Pancreas (tissue), 10 donors: ENCODE measurements around the gene MOCOS. TPM values are rescaled to one million over a fixed set of nuclear protein-coding genes. Genes with fewer than 3 reads are reported as not detected.
"Not testable (repeated sequence)": the region's sequence is repeated elsewhere in the genome, so short reads cannot be mapped to it uniquely, and the experiment has no call there.

Source experiments
- ATAC-seq, 4 donors: fragments of 200-7000 bp; cut with Tn5 transposase; one replicate each; pipeline versions ENCODE4 v1.8.0 to v1.9.1; 2020; ENCODE audit warnings: mild to moderate bottlenecking in 4 of 4, moderate library complexity in 4 of 4
- DNase-seq, 6 donors: peaks; one replicate each; pipeline ENCODE4 v3.0.0-alpha.2; 2020
- FAIRE-seq: peaks from 2 replicates; lab custom pipeline; 2012; peaks lifted over from hg19 to GRCh38; lab: Jason Lieb, UNC
- H3K27ac ChIP-seq, 4 donors: fragments of 200-600 bp; sonication (generic); 1 replicate in 3 of 4; 2 replicates in 1 of 4; pipeline versions ENCODE4 v1.5.0 to v1.8.0; 2020
- H3K27me3 ChIP-seq, 4 donors: fragments of 200-600 bp; one replicate each; pipeline ENCODE4 v1.8.0; 2021
- H3K36me3 ChIP-seq, 3 donors: fragments of 200-600 bp; sonication (generic) in 1 of 3; one replicate each; pipeline versions ENCODE4 v1.5.0 to v1.8.0; 2020 to 2021
- H3K4me1 ChIP-seq, 3 donors: fragments of 200-600 bp; one replicate each; pipeline ENCODE4 v1.8.0; 2021
- H3K4me3 ChIP-seq, 4 donors: fragments of 200-600 bp; sonication (generic) in 2 of 4; one replicate each; pipeline versions ENCODE4 v1.5.0 to v1.8.0; 2020 to 2021
- H3K9me3 ChIP-seq, 4 donors: fragments of 200-600 bp; one replicate each; pipeline ENCODE4 v1.8.0; 2021
- CTCF ChIP-seq, 4 donors: fragments of 200-600 bp; sonication (generic) in 3 of 4; IDR thresholded peaks; one replicate each; pipeline versions ENCODE4 v1.5.0 to v1.8.0; 2021; ENCODE audit warnings: antibody characterized with exemption in 4 of 4
- WGBS, 2 donors: extraction: QIAGEN DNeasy Blood & Tissue Kit; methylation state at CpG; one replicate each; pipeline ENCODE4 v1.1.7; 2013; 5-methylcytosine and 5-hydroxymethylcytosine counted together
- intact Hi-C, 3 donors: fragments of 100-400 bp; cut with DNase I; formaldehyde crosslinking; loops; one replicate each; pipeline versions ENCODE4 v1.11.1 to v1.14.2; 2022
- polyA plus RNA-seq, 2 donors: library from polyadenylated mRNA; stranded (reverse); fragments of 200-250 nt; gene quantifications; one replicate each; pipeline ENCODE4 v1.2.3, GENCODE V29; 2013
- total RNA-seq, 6 donors: library from RNA; stranded (reverse); fragmentation: NEBNext Ultra II Directional in 4 of 6; extraction: Animal tissue kit (Norgen Biotek cat#: 25700) in 4 of 6; gene quantifications; one replicate each; pipeline versions ENCODE4 v1.2.1 to v1.2.4, GENCODE V29; 2021 to 2023
- donor health status: healthy with polysubstance abuse.
- donor health status: DM: no; HTN: no; CAD: no; lungs with moderate emphysema.
- donor health status: DM: no; HTN: no; CAD: no.
- donor health status: control.
- donor health status: control.
- donor health status: Bipolar disorder and iron deficiency.
- donor health status: DM: yes; HTN: yes; CAD: no.
- donor health status: DM: no; HTN: no; CAD: no.
- donor health status: DM: no; HTN: no; CAD: no.
- donor health status: DM: yes; HTN: yes; CAD: no.

The MOCOS gene
- total and polyA plus RNA-seq, 8 donors: 0.49 to 1.6 (median 0.92) TPM

GRCh38 chr18:36200354-36200771 lies 13.1 kb downstream of the MOCOS start:
- no peaks in the 10 kb centered on the region for H3K27me3 ChIP-seq
- H3K4me3 ChIP-seq: no peak overlapping the region
- no peaks in the 10 kb centered on the region for H3K4me1 ChIP-seq
- H3K36me3 ChIP-seq: no peaks in the 10 kb centered on the region
- DNase-seq (no peak), ATAC-seq (no peak), FAIRE-seq (no peak)
- no peak for TF ChIP-seq CTCF (IDR thresholded peaks at IDR 0.05)
- H3K27ac ChIP-seq: no peak overlapping the region
- H3K9me3 ChIP-seq: no peaks in the 10 kb centered on the region
- intact Hi-C loops: no loop called here

GRCh38 chr18:36201765-36202164 lies 14.5 kb downstream of the MOCOS start:
- WGBS, 2 donors: 97 to 98% methylated on average over 2 of the region's 2 CpGs
- TF ChIP-seq CTCF (IDR thresholded peaks at IDR 0.05): no peak
- DNase-seq (no peak), ATAC-seq (no peak), FAIRE-seq (no peak)
- H3K4me3 ChIP-seq: no peak overlapping the region
- intact Hi-C loops: no loop called here
- no peak overlapping the region for H3K27ac ChIP-seq
- no peaks in the 10 kb centered on the region for H3K9me3 ChIP-seq
- H3K36me3 ChIP-seq: no peaks in the 10 kb centered on the region
- H3K27me3 ChIP-seq: no peaks in the 10 kb centered on the region
- H3K4me1 ChIP-seq: no peaks in the 10 kb centered on the region

GRCh38 chr18:36203360-36203895 lies 16.1 kb downstream of the MOCOS start:
- Histone ChIP-seq H3K4me3 (no peak overlapping the region), H3K9me3 (no peaks in the 10 kb centered on the region), H3K27me3 (no peaks in the 10 kb centered on the region), H3K36me3 (no peaks in the 10 kb centered on the region), H3K4me1 (no peaks in the 10 kb centered on the region), H3K27ac (no peak overlapping the region)
- ATAC-seq (no peak), FAIRE-seq (no peak), DNase-seq (no peak)
- TF ChIP-seq CTCF (IDR thresholded peaks at IDR 0.05): no peak
- 75 to 76% methylated on average over 7 of the region's 7 CpGs for WGBS, 2 donors
- intact Hi-C loops: no loop called here

- no peak for TF ChIP-seq CTCF (IDR thresholded peaks at IDR 0.05)
- no peaks in the 10 kb centered on the region for H3K9me3 ChIP-seq
- 82 to 90% methylated on average over 4 of the region's 4 CpGs for WGBS, 2 donors
- FAIRE-seq: no peak
- H3K4me1 ChIP-seq: no peaks in the 10 kb centered on the region
- no peak for DNase-seq
- ATAC-seq: no peak
- H3K27ac ChIP-seq: no peak overlapping the region
- H3K36me3 ChIP-seq: no peaks in the 10 kb centered on the region
- no peaks in the 10 kb centered on the region for H3K27me3 ChIP-seq
- no peak overlapping the region for H3K4me3 ChIP-seq
- intact Hi-C loops: no loop called here
These were observed 17.9 kb downstream of the MOCOS start for GRCh38 chr18:36205166-36205565.

GRCh38 chr18:36207303-36207702 lies 20.0 kb downstream of the MOCOS start:
- no peaks in the 10 kb centered on the region for H3K36me3 ChIP-seq
- H3K4me1 ChIP-seq: no peaks in the 10 kb centered on the region
- no peak overlapping the region for H3K4me3 ChIP-seq
- FAIRE-seq (no peak), DNase-seq (no peak), ATAC-seq (no peak)
- intact Hi-C loops: no loop called here
- H3K27ac ChIP-seq: no peak overlapping the region
- WGBS, 2 donors: 88 to 97% methylated on average over 1 of the region's 1 CpG
- TF ChIP-seq CTCF (IDR thresholded peaks at IDR 0.05): no peak
- H3K27me3 ChIP-seq: no peaks in the 10 kb centered on the region
- no peaks in the 10 kb centered on the region for H3K9me3 ChIP-seq

- H3K27ac ChIP-seq, DNase-seq, FAIRE-seq, H3K36me3 ChIP-seq, ATAC-seq, H3K9me3 ChIP-seq, H3K27me3 ChIP-seq, intact Hi-C loops, H3K4me3 ChIP-seq, H3K4me1 ChIP-seq: not testable (repeated sequence)
- WGBS, 2 donors: 90 to 93% methylated on average over 2 of the region's 2 CpGs
These were observed 20.7 kb downstream of the MOCOS start for GRCh38 chr18:36207969-36208368.
